Esophagus squamous epithelium (tissue), 4 donors: ENCODE data around the gene GALNT4.

Experiments
- CTCF ChIP-seq, 6 experiments: fragments of 450-650 bp in 4 of 6; fragments of 200-600 bp in 2 of 6; sonication (generic) in 2 of 6; IDR thresholded peaks; one replicate each; pipeline ENCODE4 v1.5.1; 2016 to 2019; ENCODE audit warnings: antibody characterized with exemption in 6 of 6, mild to moderate bottlenecking in 4 of 6, moderate library complexity in 4 of 6
- POLR2A ChIP-seq, 4 donors: fragments of 450-650 bp; IDR thresholded peaks; one replicate each; pipeline ENCODE4 v1.6.1; 2017; ENCODE audit warnings: antibody characterized with exemption in 4 of 4, mild to moderate bottlenecking in 4 of 4, moderate library complexity in 3 of 4

DNA sequence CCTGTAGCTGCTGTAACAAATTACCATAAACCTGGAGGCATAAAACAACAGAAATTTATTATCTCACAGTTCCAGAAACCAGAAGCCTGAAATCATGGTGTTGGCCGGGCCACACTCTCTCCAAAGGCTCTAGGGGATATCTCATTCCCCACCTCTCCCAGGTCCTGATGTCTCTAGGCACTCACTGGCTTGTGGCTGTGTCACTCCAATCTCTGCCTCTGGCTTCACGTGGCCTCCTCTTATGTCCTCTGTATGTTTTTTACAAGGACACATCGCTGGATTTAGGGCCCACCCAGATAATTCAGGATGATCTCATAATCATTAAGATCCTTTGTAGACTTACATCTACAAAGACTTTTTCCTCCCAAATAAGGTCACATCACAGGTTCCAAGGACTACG lies 8.0 kb downstream of the GALNT4 start:
- no peak for TF ChIP-seq CTCF (IDR thresholded peaks at IDR 0.05)
- no peak for TF ChIP-seq POLR2A (IDR thresholded peaks at IDR 0.05)
